Prostate gland (tissue), 2 donors: ENCODE results near the gene SBK1. TPM values are rescaled to one million over a fixed set of nuclear protein-coding genes. Genes with fewer than 3 reads are reported as not detected.

Experiments used
- DNase-seq: peaks from one replicate; pipeline ENCODE4 v3.0.0-alpha.2; 2019; ENCODE audit warnings: low spot score
- H3K27ac ChIP-seq, 2 donors: fragments of 200-600 bp; sonication (generic); 2 replicates each; pipeline ENCODE4 v1.5.1; 2017 to 2019
- H3K27me3 ChIP-seq: fragments of 200-600 bp; sonication (generic); replicated peaks from 2 replicates; pipeline ENCODE4 v1.5.1; 2019; ENCODE audit not compliant: insufficient read depth
- H3K36me3 ChIP-seq, 2 donors: fragments of 200-600 bp; sonication (generic); 1 replicate in 1 of 2; 2 replicates in 1 of 2; pipeline versions ENCODE4 v1.5.1 to v1.8.1; 2017 to 2019
- H3K4me1 ChIP-seq: fragments of 200-600 bp; sonication (generic); replicated peaks from 2 replicates; pipeline ENCODE4 v1.5.1; 2019
- H3K4me3 ChIP-seq, 2 donors: fragments of 200-600 bp; sonication (generic); 2 replicates each; pipeline ENCODE4 v1.5.1; 2017 to 2019
- H3K9me3 ChIP-seq: fragments of 200-600 bp; sonication (generic); 2 replicates; pipeline ENCODE4 v1.5.1; 2017
- CTCF ChIP-seq, 4 experiments: fragments of 200-600 bp in 2 of 4; fragments of 450-650 bp in 2 of 4; sonication (generic) in 2 of 4; IDR thresholded peaks; 1 replicate in 3 of 4; 2 replicates in 1 of 4; pipeline ENCODE4 v1.5.1; 2016 to 2019; ENCODE audit warnings: antibody characterized with exemption in 4 of 4, mild to moderate bottlenecking in 2 of 4, moderate library complexity in 2 of 4
- POLR2A ChIP-seq: fragments of 450-650 bp; IDR thresholded peaks from one replicate; pipeline ENCODE4 v1.6.1; 2016; ENCODE audit warnings: antibody characterized with exemption, mild to moderate bottlenecking
- POLR2AphosphoS5 ChIP-seq: sonication (generic); formaldehyde crosslinking; IDR thresholded peaks from one replicate; pipeline ENCODE4 v1.6.1; 2017; ENCODE audit warnings: antibody characterized with exemption
- whole genome bisulfite sequencing: methylation state at CpG from one replicate; pipeline ENCODE4 v1.1.5; 2018; 5-methylcytosine and 5-hydroxymethylcytosine counted together
- intact Hi-C: fragments of 100-400 bp; cut with DNase I; formaldehyde crosslinking; loops from one replicate; pipeline ENCODE4 v1.14.2; 2022
- total RNA-seq, 2 donors: library from RNA; depleted of rRNA; stranded (reverse); fragments of >200 nt; gene quantifications; one replicate each; pipeline ENCODE4 v1.1.0, GENCODE V29; 2016

SBK1 gene
- total RNA-seq, 2 donors from 2014 or later = 5.8 to 8.1 TPM

- H3K4me1 ChIP-seq = no peaks in the 10 kb centered on the region
- TF ChIP-seq POLR2A (no peak), POLR2AphosphoS5 (no peak), CTCF (IDR thresholded peaks at IDR 0.05) (no peak)
- H3K27me3 ChIP-seq = peaks cover 2% of the 10 kb centered on the region
- H3K36me3 ChIP-seq = no peaks in the 10 kb centered on the region
- WGBS = 46% methylated on average over 4 of the region's 4 CpGs
- H3K27ac ChIP-seq = no peak overlapping the region
- no peak for DNase-seq
- no peak overlapping the region for H3K4me3 ChIP-seq
- H3K9me3 ChIP-seq = no peaks in the 10 kb centered on the region
- intact Hi-C loops = no loop called here
These were observed 18.8 kb upstream of the SBK1 start for GRCh38 chr16:28273511-28273910.

DNA sequence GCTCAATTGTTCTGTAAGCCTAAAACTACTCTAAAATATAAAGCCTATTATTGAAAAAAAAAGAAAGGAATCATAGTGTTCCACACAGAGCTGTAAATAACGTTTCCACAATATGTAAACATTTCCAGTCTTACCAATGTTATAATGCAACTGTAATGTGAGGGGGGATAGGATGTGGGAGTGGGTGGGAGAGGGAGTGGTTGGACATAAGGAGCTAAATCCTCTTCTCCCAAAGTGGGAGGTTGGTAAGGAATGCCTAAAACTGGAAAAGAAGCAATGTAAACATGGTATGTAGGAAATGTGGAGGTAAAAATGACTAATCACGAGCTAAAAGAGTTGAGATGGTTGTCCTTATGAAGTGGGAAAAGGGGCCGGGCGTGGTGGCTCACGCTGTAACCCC is 17.6 kb upstream of the SBK1 start:
- Histone ChIP-seq H3K4me3 (no peak overlapping the region), H3K9me3 (no peaks in the 10 kb centered on the region), H3K27ac (no peak overlapping the region), H3K4me1 (no peaks in the 10 kb centered on the region), H3K27me3 (peaks cover 2% of the 10 kb centered on the region), H3K36me3 (no peaks in the 10 kb centered on the region)
- intact Hi-C loops = loop anchor here (5.0 kb wide), 1 partner anchor 43 kb away; no protein-coding TSS in a partner anchor
- no peak for DNase-seq
- 63% methylated on average over 5 of the region's 5 CpGs for WGBS
- TF ChIP-seq POLR2AphosphoS5 (no peak), CTCF (IDR thresholded peaks at IDR 0.05) (no peak), POLR2A (no peak)

DNA sequence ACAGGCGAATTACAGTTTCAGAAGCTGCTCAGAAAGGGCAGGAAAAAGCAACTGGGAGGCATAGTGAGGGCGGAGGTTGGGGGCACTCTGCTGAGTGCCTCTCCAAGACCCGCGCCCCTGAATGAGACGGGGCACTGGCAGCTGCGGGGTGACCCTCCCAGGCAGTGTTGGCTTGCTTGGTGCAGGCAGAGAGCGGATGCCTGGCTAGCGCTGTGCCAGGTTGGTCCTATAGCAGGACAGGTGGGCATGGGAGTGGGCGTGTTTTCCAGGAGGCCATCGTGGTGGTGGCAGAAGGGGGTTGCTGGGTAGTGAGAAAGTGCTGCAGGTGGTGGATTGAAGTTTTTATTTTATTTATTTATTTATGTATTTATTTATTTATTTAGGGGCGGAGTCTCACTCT is 16.0 kb upstream of the SBK1 start:
- intact Hi-C loops = loop anchor here (5.0 kb wide), 1 partner anchor 41 kb away; no protein-coding TSS in a partner anchor
- no peaks in the 10 kb centered on the region for H3K36me3 ChIP-seq
- H3K4me3 ChIP-seq = no peak overlapping the region
- peaks cover 2% of the 10 kb centered on the region for H3K27me3 ChIP-seq
- no peak overlapping the region for H3K27ac ChIP-seq
- H3K4me1 ChIP-seq = no peaks in the 10 kb centered on the region
- no peaks in the 10 kb centered on the region for H3K9me3 ChIP-seq
- DNase-seq = no peak
- TF ChIP-seq POLR2AphosphoS5 (no peak), POLR2A (no peak), CTCF (IDR thresholded peaks at IDR 0.05) (no peak)
- 75% methylated on average over 11 of the region's 11 CpGs for WGBS

GRCh38 chr16:28277537-28278388 is 14.6 kb upstream of the SBK1 start:
- no peaks in the 10 kb centered on the region for H3K4me1 ChIP-seq
- peaks cover 2% of the 10 kb centered on the region for H3K27me3 ChIP-seq
- 2% methylated on average over 44 of the region's 44 CpGs for WGBS
- no peaks in the 10 kb centered on the region for H3K36me3 ChIP-seq
- peak; percentile 82 for DNase-seq
- no peaks in the 10 kb centered on the region for H3K9me3 ChIP-seq
- intact Hi-C loops = loop anchor here (5.0 kb wide), 1 partner anchor 40 kb away; no protein-coding TSS in a partner anchor
- H3K27ac ChIP-seq = no peak overlapping the region
- peak; percentile 95 to 99 (median 96) for TF ChIP-seq CTCF (IDR thresholded peaks at IDR 0.05)
- TF ChIP-seq POLR2AphosphoS5 = peak; percentile 51
- no peak for TF ChIP-seq POLR2A
- H3K4me3 ChIP-seq = peak overlapping the region; percentile 29 to 32

- H3K4me3 ChIP-seq = no peak overlapping the region
- intact Hi-C loops = loop anchor here (5.0 kb wide), 1 partner anchor 38 kb away; no protein-coding TSS in a partner anchor
- no peaks in the 10 kb centered on the region for H3K9me3 ChIP-seq
- WGBS = 89% methylated on average over 6 of the region's 6 CpGs
- H3K36me3 ChIP-seq = no peaks in the 10 kb centered on the region
- H3K27ac ChIP-seq = no peak overlapping the region
- H3K27me3 ChIP-seq = peaks cover 2% of the 10 kb centered on the region
- no peak for DNase-seq
- TF ChIP-seq POLR2AphosphoS5 = no peak
- no peak for TF ChIP-seq POLR2A
- TF ChIP-seq CTCF (IDR thresholded peaks at IDR 0.05) = no peak
- H3K4me1 ChIP-seq = no peaks in the 10 kb centered on the region
These were observed 13.3 kb upstream of the SBK1 start for GRCh38 chr16:28279006-28279405.
